ENCODE results near the gene CCDC144A.
"Not testable (repeated sequence)": the region's sequence is repeated elsewhere in the genome, so short reads cannot be mapped to it uniquely, and the experiment has no call there.

- TF ChIP-seq CTCF (conservative IDR thresholded peaks at IDR 0.05 in 1 of 2, IDR thresholded peaks at IDR 0.05 in 1 of 2; ENCODE audit: extremely low read depth in 1 of 2, insufficient read depth in 1 of 2, low read depth in 1 of 2, low read length in 2 of 2); EZH2 (IDR thresholded peaks at IDR 0.05; ENCODE audit: borderline replicate concordance, low read length): not testable (repeated sequence)
Observed at GRCh38 chr17:16687151-16687550, 2.9 kb upstream of the CCDC144A start.

Data from mammary epithelial cell (primary cell).